HepG2 (cell line): ENCODE data around the gene GCNT4. TPM values are rescaled to one million over a fixed set of nuclear protein-coding genes. Genes with fewer than 3 reads are reported as not detected.

Source experiments
- ATF2 ChIP-seq: sonication (generic); formaldehyde crosslinking; IDR thresholded peaks from 2 replicates; pipeline ENCODE4 v1.4.0; 2020; ENCODE audit warnings: missing genetic modification reagents
- GATAD2A ChIP-seq: IDR thresholded peaks from 2 replicates; pipeline ENCODE4 v1.6.1; 2016
- HMG20A ChIP-seq: IDR thresholded peaks from 2 replicates; pipeline ENCODE4 v1.6.1; 2016; ENCODE audit warnings: borderline replicate concordance
- HNRNPUL1 ChIP-seq: fragments of 200-400 bp; formaldehyde crosslinking; IDR thresholded peaks from 2 replicates; pipeline ENCODE4 v1.6.1; 2017; ENCODE audit warnings: low read depth, mild to moderate bottlenecking, low read length, moderate library complexity
- IKZF1 ChIP-seq: fragments of 450-650 bp; IDR thresholded peaks from 2 replicates; pipeline ENCODE4 v1.7.1; 2016
- LBX2 ChIP-seq: sonication (generic); formaldehyde crosslinking; IDR thresholded peaks from 2 replicates; pipeline ENCODE4 v1.5.0; 2020; ENCODE audit warnings: missing genetic modification reagents, mild to moderate bottlenecking, borderline replicate concordance
- NFATC3 ChIP-seq: sonication (generic); formaldehyde crosslinking; IDR thresholded peaks from 2 replicates; pipeline ENCODE4 v1.5.1; 2020; ENCODE audit warnings: mild to moderate bottlenecking, missing genetic modification reagents
- NR2C2 ChIP-seq: sonication (generic); formaldehyde crosslinking; IDR thresholded peaks from 2 replicates; pipeline ENCODE4 v1.4.0; 2020; ENCODE audit warnings: missing genetic modification reagents, mild to moderate bottlenecking, moderate library complexity, borderline replicate concordance
- RARG ChIP-seq: sonication (generic); formaldehyde crosslinking; IDR thresholded peaks from 2 replicates; pipeline ENCODE4 v1.4.0; 2020; ENCODE audit warnings: low read depth, mild to moderate bottlenecking, missing genetic modification reagents
- SRY ChIP-seq: sonication (generic); formaldehyde crosslinking; IDR thresholded peaks from 2 replicates; pipeline ENCODE4 v1.8.0; 2022; ENCODE audit warnings: mild to moderate bottlenecking, missing genetic modification reagents
- TIGD3 ChIP-seq: sonication (generic); formaldehyde crosslinking; IDR thresholded peaks from 2 replicates; pipeline ENCODE4 v1.5.1; 2020; ENCODE audit warnings: mild to moderate bottlenecking, missing genetic modification reagents, borderline replicate concordance
- ZBTB3 ChIP-seq: sonication (generic); formaldehyde crosslinking; IDR thresholded peaks from 2 replicates; pipeline ENCODE4 v1.4.0; 2020; ENCODE audit warnings: low read depth, mild to moderate bottlenecking, moderate library complexity, missing genetic modification reagents, borderline replicate concordance
- ZFP90 ChIP-seq: sonication (generic); formaldehyde crosslinking; IDR thresholded peaks from 2 replicates; pipeline ENCODE4 v1.8.0; 2022; ENCODE audit warnings: missing genetic modification reagents, mild to moderate bottlenecking, inconsistent platforms, borderline replicate concordance
- ZNF281 ChIP-seq: sonication (generic); formaldehyde crosslinking; IDR thresholded peaks from 2 replicates; pipeline ENCODE4 v1.4.0; 2020; ENCODE audit warnings: missing genetic modification reagents, borderline replicate concordance
- ZNF414 ChIP-seq: sonication (generic); formaldehyde crosslinking; IDR thresholded peaks from 2 replicates; pipeline ENCODE4 v1.5.0; 2020; ENCODE audit warnings: missing genetic modification reagents
- ZNF510 ChIP-seq: sonication (generic); formaldehyde crosslinking; IDR thresholded peaks from 2 replicates; pipeline ENCODE4 v1.4.0; 2020; ENCODE audit warnings: low read depth, mild to moderate bottlenecking, missing genetic modification reagents
- ZNF687 ChIP-seq: sonication (generic); formaldehyde crosslinking; IDR thresholded peaks from 2 replicates; pipeline ENCODE4 v1.5.1; 2020; ENCODE audit warnings: mild to moderate bottlenecking, missing genetic modification reagents, moderate library complexity
- polyA plus RNA-seq, 8 experiments: library from polyadenylated mRNA; depleted of rRNA in 3 of 8; stranded (reverse) in 7 of 8; unstranded in 1 of 8; fragments of >200 nt; fragmentation: Illumina TruSeq in 4 of 8; extraction: Trizol in 4 of 8; gene quantifications; 2 replicates each; pipeline versions ENCODE4 v1.2.1 to v1.2.3, GENCODE V29; 2011 to 2016; ENCODE audit warnings: low read depth in 4 of 8, missing spikeins in 1 of 8, mixed read lengths in 1 of 8; ENCODE audit not compliant: insufficient read depth in 1 of 8
- total RNA-seq, 5 experiments: library from RNA; depleted of rRNA; stranded (reverse); fragments of >200 nt; fragmentation: Illumina TruSeq; extraction: Trizol; gene quantifications; 2 replicates each; pipeline ENCODE4 v1.2.3, GENCODE V29; 2016; ENCODE audit warnings: low read depth in 1 of 5

Gene GCNT4
- total and polyA plus RNA-seq, 2 of the 13 experiments (the other 11 are each of a cell fraction or from before 2014, with no cell fraction given) = 0.22 to 0.38 TPM

GRCh38 chr5:75020016-75020656, 32.2 kb downstream of the GCNT4 start (continued):
- TF ChIP-seq ZBTB3 (CRISPR knock-in tag) (no peak), ZNF687 (CRISPR knock-in tag) (peak; percentile 89), LBX2 (CRISPR knock-in tag) (no peak), NR2C2 (CRISPR knock-in tag) (no peak), ATF2 (0 out of 2 replicates have a peak, but pooled peaks have one; percentile 23), IKZF1 (no peak), TIGD3 (CRISPR knock-in tag) (no peak), HMG20A (CRISPR knock-in tag) (peak; percentile 48; the same call in 1 of the 2 replicates), RARG (CRISPR knock-in tag) (no peak), ZNF510 (CRISPR knock-in tag) (no peak), GATAD2A (CRISPR knock-in tag) (peak; percentile 92), ZNF414 (no peak), ZNF281 (CRISPR knock-in tag) (no peak), NFATC3 (CRISPR knock-in tag) (no peak), ZFP90 (CRISPR knock-in tag) (no peak), SRY (no peak), HNRNPUL1 (no peak)
